ENCODE results near the gene PADI2. TPM values are rescaled to one million over a fixed set of nuclear protein-coding genes. Genes with fewer than 3 reads are reported as not detected.

The PADI2 gene
- total and polyA plus RNA-seq, 4 donors, result 0.25 to 2.4 (median 0.96) TPM

DNA sequence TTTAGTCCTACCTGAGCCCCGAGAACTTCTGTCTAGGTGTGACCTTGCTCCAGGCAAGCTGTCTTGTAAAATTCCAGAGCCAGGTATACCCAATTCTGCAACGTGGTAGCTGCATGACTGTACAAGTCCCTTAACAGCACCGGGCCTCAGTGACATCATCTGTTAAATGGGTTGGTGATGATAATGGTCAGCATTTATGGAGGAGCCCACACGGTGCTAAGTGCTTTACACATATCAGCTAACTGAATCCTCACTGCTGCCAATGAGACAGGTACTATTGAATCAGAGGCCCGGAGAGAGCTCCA, 48.5 kb upstream of the PADI2 start:
- no peak for TF ChIP-seq FOXA2 (IDR thresholded peaks at IDR 0.05)
- TF ChIP-seq GABPA (IDR thresholded peaks at IDR 0.05 in 1 of 2, conservative IDR thresholded peaks at IDR 0.05 in 1 of 2), result no peak
- TF ChIP-seq, protein P1, sequence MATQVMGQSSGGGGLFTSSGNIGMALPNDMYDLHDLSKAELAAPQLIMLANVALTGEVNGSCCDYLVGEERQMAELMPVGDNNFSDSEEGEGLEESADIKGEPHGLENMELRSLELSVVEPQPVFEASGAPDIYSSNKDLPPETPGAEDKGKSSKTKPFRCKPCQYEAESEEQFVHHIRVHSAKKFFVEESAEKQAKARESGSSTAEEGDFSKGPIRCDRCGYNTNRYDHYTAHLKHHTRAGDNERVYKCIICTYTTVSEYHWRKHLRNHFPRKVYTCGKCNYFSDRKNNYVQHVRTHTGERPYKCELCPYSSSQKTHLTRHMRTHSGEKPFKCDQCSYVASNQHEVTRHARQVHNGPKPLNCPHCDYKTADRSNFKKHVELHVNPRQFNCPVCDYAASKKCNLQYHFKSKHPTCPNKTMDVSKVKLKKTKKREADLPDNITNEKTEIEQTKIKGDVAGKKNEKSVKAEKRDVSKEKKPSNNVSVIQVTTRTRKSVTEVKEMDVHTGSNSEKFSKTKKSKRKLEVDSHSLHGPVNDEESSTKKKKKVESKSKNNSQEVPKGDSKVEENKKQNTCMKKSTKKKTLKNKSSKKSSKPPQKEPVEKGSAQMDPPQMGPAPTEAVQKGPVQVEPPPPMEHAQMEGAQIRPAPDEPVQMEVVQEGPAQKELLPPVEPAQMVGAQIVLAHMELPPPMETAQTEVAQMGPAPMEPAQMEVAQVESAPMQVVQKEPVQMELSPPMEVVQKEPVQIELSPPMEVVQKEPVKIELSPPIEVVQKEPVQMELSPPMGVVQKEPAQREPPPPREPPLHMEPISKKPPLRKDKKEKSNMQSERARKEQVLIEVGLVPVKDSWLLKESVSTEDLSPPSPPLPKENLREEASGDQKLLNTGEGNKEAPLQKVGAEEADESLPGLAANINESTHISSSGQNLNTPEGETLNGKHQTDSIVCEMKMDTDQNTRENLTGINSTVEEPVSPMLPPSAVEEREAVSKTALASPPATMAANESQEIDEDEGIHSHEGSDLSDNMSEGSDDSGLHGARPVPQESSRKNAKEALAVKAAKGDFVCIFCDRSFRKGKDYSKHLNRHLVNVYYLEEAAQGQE (IDR thresholded peaks at IDR 0.05), result no peak
- TF ChIP-seq, protein P2, sequence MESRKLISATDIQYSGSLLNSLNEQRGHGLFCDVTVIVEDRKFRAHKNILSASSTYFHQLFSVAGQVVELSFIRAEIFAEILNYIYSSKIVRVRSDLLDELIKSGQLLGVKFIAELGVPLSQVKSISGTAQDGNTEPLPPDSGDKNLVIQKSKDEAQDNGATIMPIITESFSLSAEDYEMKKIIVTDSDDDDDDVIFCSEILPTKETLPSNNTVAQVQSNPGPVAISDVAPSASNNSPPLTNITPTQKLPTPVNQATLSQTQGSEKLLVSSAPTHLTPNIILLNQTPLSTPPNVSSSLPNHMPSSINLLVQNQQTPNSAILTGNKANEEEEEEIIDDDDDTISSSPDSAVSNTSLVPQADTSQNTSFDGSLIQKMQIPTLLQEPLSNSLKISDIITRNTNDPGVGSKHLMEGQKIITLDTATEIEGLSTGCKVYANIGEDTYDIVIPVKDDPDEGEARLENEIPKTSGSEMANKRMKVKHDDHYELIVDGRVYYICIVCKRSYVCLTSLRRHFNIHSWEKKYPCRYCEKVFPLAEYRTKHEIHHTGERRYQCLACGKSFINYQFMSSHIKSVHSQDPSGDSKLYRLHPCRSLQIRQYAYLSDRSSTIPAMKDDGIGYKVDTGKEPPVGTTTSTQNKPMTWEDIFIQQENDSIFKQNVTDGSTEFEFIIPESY (IDR thresholded peaks at IDR 0.05), result no peak
- TF ChIP-seq, protein P3, sequence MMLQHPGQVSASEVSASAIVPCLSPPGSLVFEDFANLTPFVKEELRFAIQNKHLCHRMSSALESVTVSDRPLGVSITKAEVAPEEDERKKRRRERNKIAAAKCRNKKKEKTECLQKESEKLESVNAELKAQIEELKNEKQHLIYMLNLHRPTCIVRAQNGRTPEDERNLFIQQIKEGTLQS (IDR thresholded peaks at IDR 0.05), result no peak
- no peak for TF ChIP-seq RAD21 (IDR thresholded peaks at IDR 0.05)
- TF ChIP-seq EGR1 (IDR thresholded peaks at IDR 0.05; ENCODE audit: low read depth in 2 of 2), result no peak
- no peak for TF ChIP-seq HNF4G (IDR thresholded peaks at IDR 0.05)
- no peak for TF ChIP-seq YY1 (IDR thresholded peaks at IDR 0.05)
- TF ChIP-seq FOXA1 (IDR thresholded peaks at IDR 0.05), result no peak
- TF ChIP-seq JUND (IDR thresholded peaks at IDR 0.05), result no peak
- TF ChIP-seq HNF4A (conservative IDR thresholded peaks at IDR 0.05), result no peak
- TF ChIP-seq TAF1 (conservative IDR thresholded peaks at IDR 0.05), result no peak
- TF ChIP-seq NR2F2 (IDR thresholded peaks at IDR 0.05), result no peak
- TF ChIP-seq, protein P4, sequence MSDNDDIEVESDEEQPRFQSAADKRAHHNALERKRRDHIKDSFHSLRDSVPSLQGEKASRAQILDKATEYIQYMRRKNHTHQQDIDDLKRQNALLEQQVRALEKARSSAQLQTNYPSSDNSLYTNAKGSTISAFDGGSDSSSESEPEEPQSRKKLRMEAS (IDR thresholded peaks at IDR 0.05), result no peak
- no peak for TF ChIP-seq RXRA (IDR thresholded peaks at IDR 0.05)
- TF ChIP-seq, protein P5, sequence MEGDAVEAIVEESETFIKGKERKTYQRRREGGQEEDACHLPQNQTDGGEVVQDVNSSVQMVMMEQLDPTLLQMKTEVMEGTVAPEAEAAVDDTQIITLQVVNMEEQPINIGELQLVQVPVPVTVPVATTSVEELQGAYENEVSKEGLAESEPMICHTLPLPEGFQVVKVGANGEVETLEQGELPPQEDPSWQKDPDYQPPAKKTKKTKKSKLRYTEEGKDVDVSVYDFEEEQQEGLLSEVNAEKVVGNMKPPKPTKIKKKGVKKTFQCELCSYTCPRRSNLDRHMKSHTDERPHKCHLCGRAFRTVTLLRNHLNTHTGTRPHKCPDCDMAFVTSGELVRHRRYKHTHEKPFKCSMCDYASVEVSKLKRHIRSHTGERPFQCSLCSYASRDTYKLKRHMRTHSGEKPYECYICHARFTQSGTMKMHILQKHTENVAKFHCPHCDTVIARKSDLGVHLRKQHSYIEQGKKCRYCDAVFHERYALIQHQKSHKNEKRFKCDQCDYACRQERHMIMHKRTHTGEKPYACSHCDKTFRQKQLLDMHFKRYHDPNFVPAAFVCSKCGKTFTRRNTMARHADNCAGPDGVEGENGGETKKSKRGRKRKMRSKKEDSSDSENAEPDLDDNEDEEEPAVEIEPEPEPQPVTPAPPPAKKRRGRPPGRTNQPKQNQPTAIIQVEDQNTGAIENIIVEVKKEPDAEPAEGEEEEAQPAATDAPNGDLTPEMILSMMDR (IDR thresholded peaks at IDR 0.05; ENCODE audit: low read depth, low read length, missing input control), result no peak
- H3K36me3 ChIP-seq (ENCODE audit: control insufficient read depth in 4 of 4, insufficient read depth in 3 of 4, low read depth in 1 of 4, low read length in 3 of 4), result no peaks in the 10 kb centered on the region
- H3K4me3 ChIP-seq (ENCODE audit: low read depth in 1 of 3, low read length in 3 of 3), result no peak overlapping the region
- no peak overlapping the region for H3K27ac ChIP-seq (ENCODE audit: low read depth in 1 of 2, low read length in 2 of 2)
- 77% methylated on average over 5 of the region's 5 CpGs for WGBS
- no peak for DNase-seq (ENCODE audit: low spot score)
- no peak overlapping the region for H3K9ac ChIP-seq (ENCODE audit: low read depth in 1 of 2, low read length in 2 of 2)
- H3K4me1 ChIP-seq (ENCODE audit: control insufficient read depth in 4 of 4, insufficient read depth in 4 of 4, low read length in 3 of 4), result no peaks in the 10 kb centered on the region
- peaks cover 0 to 2% (median 0%) of the 10 kb centered on the region in 4 donors for H3K27me3 ChIP-seq (ENCODE audit: control insufficient read depth in 4 of 4, insufficient read depth in 4 of 4, low read length in 3 of 4)
- H3K9me3 ChIP-seq (ENCODE audit: control insufficient read depth in 4 of 4, low read length in 3 of 4), result no peaks in the 10 kb centered on the region

Data from liver (tissue), 9 donors.